CD14-positive monocyte (primary cell): Measurements from ENCODE around the gene UVSSA. TPM values are rescaled to one million over a fixed set of nuclear protein-coding genes. Genes with fewer than 3 reads are reported as not detected.

Source experiments
- DNase-seq, 3 donors: peaks; one replicate each; pipeline ENCODE4 v3.0.0-alpha.2; 2011 to 2022
- H2AFZ ChIP-seq: 2 replicates; pipeline ENCODE4 v1.6.0; 2012; ENCODE audit warnings: mild to moderate bottlenecking, low read depth, low read length, inconsistent platforms; ENCODE audit not compliant: insufficient read depth, poor library complexity, severe bottlenecking
- H3K27ac ChIP-seq, 2 donors: 1 replicate in 1 of 2; 2 replicates in 1 of 2; pipeline ENCODE4 v1.5.1; 2012 to 2013; ENCODE audit warnings: low read length in 2 of 2, control low read depth in 1 of 2, inconsistent platforms in 1 of 2, low read depth in 1 of 2, mild to moderate bottlenecking in 1 of 2
- H3K27me3 ChIP-seq, 2 donors: one replicate each; pipeline versions ENCODE4 v1.6.0 to v1.6.1; 2011 to 2013; ENCODE audit warnings: low read length in 2 of 2; ENCODE audit not compliant: control insufficient read depth in 2 of 2, insufficient read depth in 2 of 2
- H3K36me3 ChIP-seq, 2 donors: replicated peaks in 1 of 2; 1 replicate in 1 of 2; 2 replicates in 1 of 2; pipeline versions ENCODE4 v1.5.1 to v1.6.1; 2012 to 2013; ENCODE audit warnings: low read length in 2 of 2, control low read depth in 1 of 2, inconsistent platforms in 1 of 2, mild to moderate bottlenecking in 1 of 2; ENCODE audit not compliant: insufficient read depth in 2 of 2, control insufficient read depth in 1 of 2
- H3K4me1 ChIP-seq, 2 donors: 1 replicate in 1 of 2; 2 replicates in 1 of 2; pipeline versions ENCODE4 v1.5.1 to v1.6.1; 2012 to 2013; ENCODE audit warnings: low read length in 2 of 2, control low read depth in 1 of 2, inconsistent platforms in 1 of 2, mild to moderate bottlenecking in 1 of 2, moderate library complexity in 1 of 2; ENCODE audit not compliant: insufficient read depth in 2 of 2, control insufficient read depth in 1 of 2
- H3K4me2 ChIP-seq: replicated peaks from 2 replicates; pipeline ENCODE3; 2012; ENCODE audit warnings: low read length, moderate library complexity, mild to moderate bottlenecking; ENCODE audit not compliant: poor library complexity, severe bottlenecking; ENCODE audit errors: extremely low read depth
- H3K4me3 ChIP-seq, 3 experiments: fragments of 200-600 bp in 1 of 3; sonication (generic) in 1 of 3; replicated peaks in 1 of 3; 1 replicate in 2 of 3; 2 replicates in 1 of 3; pipeline ENCODE4 v1.5.1; 2011 to 2013; ENCODE audit warnings: low read length in 3 of 3, mild to moderate bottlenecking in 3 of 3, control low read depth in 2 of 3, low read depth in 2 of 3, inconsistent platforms in 1 of 3, moderate library complexity in 1 of 3
- H3K79me2 ChIP-seq: 2 replicates; pipeline ENCODE4 v1.6.0; 2012; ENCODE audit warnings: mild to moderate bottlenecking, control low read depth, inconsistent platforms, low read length, moderate library complexity; ENCODE audit not compliant: insufficient read depth
- H3K9ac ChIP-seq: 2 replicates; pipeline ENCODE4 v1.6.0; 2017; ENCODE audit warnings: low read length, mild to moderate bottlenecking; ENCODE audit not compliant: insufficient read depth, poor library complexity, severe bottlenecking
- H3K9me3 ChIP-seq, 2 donors: replicated peaks in 1 of 2; 1 replicate in 1 of 2; 2 replicates in 1 of 2; pipeline versions ENCODE4 v1.5.1 to v1.6.1; 2012 to 2013; ENCODE audit warnings: low read length in 2 of 2, control low read depth in 1 of 2; ENCODE audit not compliant: control insufficient read depth in 1 of 2, insufficient read depth in 1 of 2
- H4K20me1 ChIP-seq: 2 replicates; pipeline ENCODE4 v1.6.0; 2012; ENCODE audit warnings: mild to moderate bottlenecking, low read length, control low read depth, moderate library complexity; ENCODE audit not compliant: insufficient read depth
- H3K27ac Mint-ChIP-seq, 7 donors: one replicate each; pipeline ENCODE4 v1.8.0; 2020; ENCODE audit warnings: mild to moderate bottlenecking in 7 of 7, mixed read lengths in 7 of 7, moderate library complexity in 6 of 7, inconsistent platforms in 2 of 7
- H3K27me3 Mint-ChIP-seq, 3 donors: one replicate each; pipeline ENCODE4 v1.8.0; 2021 to 2022; ENCODE audit warnings: low read depth in 3 of 3, mild to moderate bottlenecking in 3 of 3, mixed read lengths in 3 of 3, moderate library complexity in 3 of 3, inconsistent platforms in 1 of 3
- H3K36me3 Mint-ChIP-seq, 2 donors: one replicate each; pipeline ENCODE4 v1.8.0; 2020; ENCODE audit warnings: mixed read lengths in 2 of 2, inconsistent platforms in 1 of 2, mild to moderate bottlenecking in 1 of 2
- H3K4me1 Mint-ChIP-seq: one replicate; pipeline ENCODE4 v1.8.0; 2020; ENCODE audit warnings: mild to moderate bottlenecking, mixed read lengths
- H3K4me3 Mint-ChIP-seq, 2 donors: one replicate each; pipeline ENCODE4 v1.8.0; 2020; ENCODE audit warnings: mild to moderate bottlenecking in 2 of 2, mixed read lengths in 2 of 2, moderate library complexity in 1 of 2
- H3K9me3 Mint-ChIP-seq, 7 donors: one replicate each; pipeline ENCODE4 v1.8.0; 2020 to 2022; ENCODE audit warnings: mixed read lengths in 7 of 7, mild to moderate bottlenecking in 6 of 7, moderate library complexity in 6 of 7, inconsistent platforms in 2 of 7
- CTCF ChIP-seq: fragments of 200-600 bp; IDR thresholded peaks from one replicate; pipeline ENCODE4 v1.8.0; 2022; ENCODE audit warnings: antibody characterized with exemption, mild to moderate bottlenecking
- WGBS: methylation state at CpG from one replicate; pipeline ENCODE4 v1.1.5; 2013; ENCODE audit warnings: missing lambda C conversion rate; ENCODE audit not compliant: insufficient coverage; 5-methylcytosine and 5-hydroxymethylcytosine counted together
- intact Hi-C, 2 donors: fragments of 100-400 bp; cut with micrococcal nuclease; formaldehyde crosslinking; loops; one replicate each; pipeline versions ENCODE4 v1.15.0 to v1.15.1; 2023
- polyA plus RNA-seq, 3 donors: library from polyadenylated mRNA; depleted of rRNA in 1 of 3; unstranded in 2 of 3; stranded (reverse) in 1 of 3; fragments of 300-500 nt in 2 of 3; fragments of >200 nt in 1 of 3; fragmentation: Illumina TruSeq in 2 of 3; gene quantifications; 1 replicate in 2 of 3; 2 replicates in 1 of 3; pipeline ENCODE4 v1.2.3, GENCODE V29; 2012 to 2021

Gene UVSSA
- polyA plus RNA-seq, 3 donors, result 2.6 to 54.0 (median 4.8) TPM

GRCh38 chr4:1416051-1416947, 69.3 kb downstream of the UVSSA start:
- Histone ChIP-seq H3K9me3 (peaks cover 0 to 6% of the 10 kb centered on the region in 2 donors), H4K20me1 (no peaks in the 10 kb centered on the region), H3K4me1 (no peaks in the 10 kb centered on the region), H3K4me2 (no peak overlapping the region), H3K79me2 (no peaks in the 10 kb centered on the region), H3K27me3 (peaks cover 0 to 41% of the 10 kb centered on the region in 2 donors), H3K4me3 (no peak overlapping the region), H3K9ac (no peak overlapping the region), H3K27ac (no peak overlapping the region), H3K36me3 (no peaks in the 10 kb centered on the region), H2AFZ (no peak overlapping the region)
- peak in 1 of 3 donors; percentile 1 for DNase-seq
- Mint-ChIP-seq H3K4me3 (peak overlapping the region in 1 of 2 donors; percentile 35), H3K4me1 (no peaks in the 10 kb centered on the region), H3K36me3 (no peaks in the 10 kb centered on the region), H3K27ac (peak overlapping the region in 1 of 7 donors; percentile 61), H3K27me3 (peaks cover 56 to 67% (median 61%) of the 10 kb centered on the region in 3 donors), H3K9me3 (peaks cover 0 to 15% (median 7%) of the 10 kb centered on the region in 7 donors)
- WGBS, result 66% methylated on average over 20 of the region's 27 CpGs
- TF ChIP-seq CTCF, result no peak
- intact Hi-C loops, result no loop called here

GRCh38 chr4:1416948-1417260, 69.9 kb downstream of the UVSSA start:
- H3K4me2 ChIP-seq, result no peak overlapping the region
- H3K9ac ChIP-seq, result no peak overlapping the region
- no peak for TF ChIP-seq CTCF
- peaks cover 0 to 36% of the 10 kb centered on the region in 2 donors for H3K27me3 ChIP-seq
- H3K27ac ChIP-seq, result no peak overlapping the region
- no peaks in the 10 kb centered on the region for H3K36me3 ChIP-seq
- H2AFZ ChIP-seq, result no peak overlapping the region
- Mint-ChIP-seq H3K36me3 (no peaks in the 10 kb centered on the region), H3K4me3 (no peak overlapping the region), H3K4me1 (no peaks in the 10 kb centered on the region), H3K27ac (peak overlapping the region in 1 of 7 donors; percentile 61), H3K27me3 (peaks cover 56 to 63% (median 57%) of the 10 kb centered on the region in 3 donors), H3K9me3 (peaks cover 0 to 15% (median 7%) of the 10 kb centered on the region in 7 donors)
- no peaks in the 10 kb centered on the region for H4K20me1 ChIP-seq
- peak in 1 of 3 donors; percentile 0 for DNase-seq
- H3K79me2 ChIP-seq, result no peaks in the 10 kb centered on the region
- no peak overlapping the region for H3K4me3 ChIP-seq
- 80% methylated on average over 3 of the region's 7 CpGs for WGBS
- peaks cover 0 to 6% of the 10 kb centered on the region in 2 donors for H3K9me3 ChIP-seq
- H3K4me1 ChIP-seq, result no peaks in the 10 kb centered on the region
- intact Hi-C loops, result no loop called here
